RWPE2 (cell line): ENCODE results near the gene KCNQ2.

Experiments used
- ATAC-seq: fragments of 200-7000 bp; cut with Tn5 transposase; 3 replicates; pipeline ENCODE4 v1.9.1; 2021; ENCODE audit warnings: low read depth
- DNase-seq: peaks from one replicate; pipeline ENCODE4 v3.0.0-alpha.2; 2020; ENCODE audit warnings: low spot score
- H3K27ac ChIP-seq: fragments of 450-650 bp; 2 replicates; pipeline ENCODE4 v1.5.1; 2017; ENCODE audit warnings: mild to moderate bottlenecking; ENCODE audit not compliant: poor library complexity, severe bottlenecking
- H3K27me3 ChIP-seq: fragments of 250-450 bp; sonication (Bioruptor Pico); 2 replicates; pipeline ENCODE4 v1.5.1; 2021; ENCODE audit warnings: mild to moderate bottlenecking, moderate library complexity; ENCODE audit not compliant: insufficient read depth, poor library complexity, severe bottlenecking
- H3K36me3 ChIP-seq: fragments of 250-450 bp; sonication (Bioruptor Pico); 2 replicates; pipeline ENCODE4 v1.5.1; 2020; ENCODE audit warnings: low read depth, mild to moderate bottlenecking, moderate library complexity
- H3K4me1 ChIP-seq: fragments of 250-450 bp; sonication (Bioruptor Pico); 2 replicates; pipeline ENCODE4 v1.5.1; 2021; ENCODE audit warnings: mild to moderate bottlenecking, moderate library complexity; ENCODE audit not compliant: insufficient read depth, poor library complexity, severe bottlenecking
- H3K4me3 ChIP-seq: fragments of 250-450 bp; sonication (Bioruptor Pico); 2 replicates; pipeline ENCODE4 v1.5.1; 2021; ENCODE audit warnings: mild to moderate bottlenecking, moderate library complexity; ENCODE audit not compliant: severe bottlenecking
- H3K9me3 ChIP-seq: fragments of 250-450 bp; sonication (Bioruptor Pico); 2 replicates; pipeline ENCODE4 v1.5.1; 2021; ENCODE audit warnings: mild to moderate bottlenecking, moderate library complexity; ENCODE audit not compliant: severe bottlenecking
- TF ChIP-seq, protein P1 (sequence below): fragments of 450-650 bp; IDR thresholded peaks from one replicate; pipeline ENCODE4 v1.5.1; 2017; ENCODE audit warnings: mild to moderate bottlenecking, moderate library complexity; ENCODE audit not compliant: poor library complexity, severe bottlenecking

Gene KCNQ2

DNA sequence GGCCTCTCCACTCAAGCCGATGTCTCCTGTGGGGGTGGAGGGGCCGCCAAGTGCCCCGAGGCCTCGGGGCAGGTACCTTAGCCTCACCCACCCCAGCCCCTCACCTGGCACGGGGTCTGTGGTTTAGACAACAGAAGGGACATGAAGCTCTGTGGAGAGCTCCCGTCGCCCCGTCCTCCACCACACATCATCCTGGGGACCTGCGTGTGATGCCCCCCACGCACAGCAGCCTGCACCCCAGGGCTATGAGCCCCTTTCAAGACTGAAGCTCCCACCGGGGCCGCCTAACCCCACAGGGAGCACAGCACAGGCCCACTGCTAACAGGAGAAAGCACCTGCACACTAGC is 8.2 kb downstream of the KCNQ2 start:
- H3K27me3 ChIP-seq = peaks cover 88% of the 10 kb centered on the region
- no peak overlapping the region for H3K27ac ChIP-seq
- H3K4me3 ChIP-seq = no peak overlapping the region
- peak; percentile 83 for DNase-seq
- H3K4me1 ChIP-seq = no peaks in the 10 kb centered on the region
- TF ChIP-seq, protein P1, sequence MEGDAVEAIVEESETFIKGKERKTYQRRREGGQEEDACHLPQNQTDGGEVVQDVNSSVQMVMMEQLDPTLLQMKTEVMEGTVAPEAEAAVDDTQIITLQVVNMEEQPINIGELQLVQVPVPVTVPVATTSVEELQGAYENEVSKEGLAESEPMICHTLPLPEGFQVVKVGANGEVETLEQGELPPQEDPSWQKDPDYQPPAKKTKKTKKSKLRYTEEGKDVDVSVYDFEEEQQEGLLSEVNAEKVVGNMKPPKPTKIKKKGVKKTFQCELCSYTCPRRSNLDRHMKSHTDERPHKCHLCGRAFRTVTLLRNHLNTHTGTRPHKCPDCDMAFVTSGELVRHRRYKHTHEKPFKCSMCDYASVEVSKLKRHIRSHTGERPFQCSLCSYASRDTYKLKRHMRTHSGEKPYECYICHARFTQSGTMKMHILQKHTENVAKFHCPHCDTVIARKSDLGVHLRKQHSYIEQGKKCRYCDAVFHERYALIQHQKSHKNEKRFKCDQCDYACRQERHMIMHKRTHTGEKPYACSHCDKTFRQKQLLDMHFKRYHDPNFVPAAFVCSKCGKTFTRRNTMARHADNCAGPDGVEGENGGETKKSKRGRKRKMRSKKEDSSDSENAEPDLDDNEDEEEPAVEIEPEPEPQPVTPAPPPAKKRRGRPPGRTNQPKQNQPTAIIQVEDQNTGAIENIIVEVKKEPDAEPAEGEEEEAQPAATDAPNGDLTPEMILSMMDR = no peak
- ATAC-seq = no peak
- no peaks in the 10 kb centered on the region for H3K9me3 ChIP-seq
- H3K36me3 ChIP-seq = no peaks in the 10 kb centered on the region

DNA sequence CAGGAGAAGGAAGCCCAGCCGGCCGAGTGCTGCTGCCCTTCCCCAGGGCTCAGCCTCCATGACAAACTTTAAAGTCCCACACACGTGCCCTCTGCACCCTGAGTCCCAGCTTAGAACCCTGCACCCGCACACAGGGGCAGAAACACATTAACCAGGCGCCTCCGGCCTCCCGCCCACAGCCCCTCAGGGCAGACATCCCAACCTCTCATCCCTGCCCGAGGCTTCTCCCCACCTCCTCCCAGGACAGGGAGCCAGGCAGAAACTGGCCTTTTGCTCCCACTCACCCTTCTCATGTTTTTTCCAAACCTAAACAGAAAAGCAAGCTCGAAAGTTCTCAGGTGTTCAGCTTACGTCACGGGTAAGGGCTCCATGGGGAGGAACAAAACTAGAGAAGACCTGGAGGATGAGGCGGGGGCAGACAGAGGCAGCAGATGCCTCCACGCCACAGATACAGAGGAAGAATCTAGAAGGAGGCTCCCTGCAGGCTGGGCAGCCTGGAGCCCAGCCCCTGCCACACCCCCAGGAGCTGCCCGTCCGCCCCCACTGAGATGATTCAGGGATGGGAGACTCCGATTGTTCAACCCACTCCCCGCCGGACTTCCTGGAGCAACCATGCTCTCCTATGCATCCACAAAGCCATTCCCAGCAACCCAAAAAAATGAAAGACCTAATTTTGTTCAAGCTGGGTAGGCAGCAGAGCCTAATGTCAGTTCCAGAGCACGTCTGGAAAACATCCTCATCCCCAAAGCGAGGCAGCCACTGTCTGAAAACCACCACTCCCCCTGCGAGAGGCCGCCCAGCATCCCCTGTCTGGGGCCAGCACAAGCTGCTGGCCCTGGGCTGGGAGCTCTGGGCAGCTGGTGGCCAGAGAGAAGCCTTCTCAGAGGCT is 8.8 kb downstream of the KCNQ2 start:
- TF ChIP-seq, protein P1 = no peak
- DNase-seq (peak; percentile 85), ATAC-seq (peak; percentile 59)
- no peaks in the 10 kb centered on the region for H3K36me3 ChIP-seq
- H3K4me1 ChIP-seq = no peaks in the 10 kb centered on the region
- H3K9me3 ChIP-seq = no peaks in the 10 kb centered on the region
- peaks cover 82% of the 10 kb centered on the region for H3K27me3 ChIP-seq
- no peak overlapping the region for H3K27ac ChIP-seq
- H3K4me3 ChIP-seq = no peak overlapping the region

GRCh38 chr20:63462244-63462643 is 10.2 kb downstream of the KCNQ2 start:
- ATAC-seq = no peak
- peaks cover 8% of the 10 kb centered on the region for H3K4me1 ChIP-seq
- H3K27me3 ChIP-seq = peaks cover 68% of the 10 kb centered on the region
- no peak overlapping the region for H3K4me3 ChIP-seq
- TF ChIP-seq, protein P1 = no peak
- no peaks in the 10 kb centered on the region for H3K9me3 ChIP-seq
- H3K36me3 ChIP-seq = no peaks in the 10 kb centered on the region
- H3K27ac ChIP-seq = no peak overlapping the region
- DNase-seq = no peak

DNA sequence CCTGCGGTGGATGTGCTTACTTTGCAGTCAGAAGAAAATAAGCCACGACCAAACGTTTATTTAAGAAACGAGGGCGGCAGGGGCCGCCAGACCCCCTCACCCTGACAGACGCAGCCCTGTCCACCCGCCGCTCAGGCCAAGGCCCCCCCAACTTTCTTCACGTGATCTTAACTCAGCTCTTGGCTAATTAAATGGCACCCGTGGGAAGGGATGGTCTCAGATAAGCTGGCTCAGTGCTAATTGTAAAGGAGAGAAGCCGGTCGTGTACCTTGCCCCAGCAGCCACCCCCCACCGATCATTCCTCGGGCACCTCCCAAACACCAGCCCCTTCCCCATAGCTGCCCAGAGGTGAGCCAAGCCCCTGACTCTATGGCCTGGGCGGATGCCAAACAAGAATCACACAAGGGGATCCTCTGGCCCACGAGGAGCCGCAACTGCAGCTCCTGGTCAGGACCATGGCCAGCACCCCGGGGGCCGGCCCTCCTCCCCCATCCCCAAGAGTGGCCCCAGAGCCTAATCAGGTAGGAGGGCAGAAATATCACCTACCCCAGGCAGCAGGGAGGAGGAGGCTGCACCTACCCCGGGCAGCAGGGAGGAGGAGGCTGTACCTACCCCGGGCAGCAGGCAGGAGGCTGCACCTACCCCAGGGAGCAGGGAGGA is 11.2 kb downstream of the KCNQ2 start:
- Histone ChIP-seq H3K9me3 (no peaks in the 10 kb centered on the region), H3K27ac (no peak overlapping the region), H3K4me3 (no peak overlapping the region), H3K4me1 (peaks cover 8% of the 10 kb centered on the region), H3K36me3 (no peaks in the 10 kb centered on the region), H3K27me3 (peaks cover 58% of the 10 kb centered on the region)
- ATAC-seq = no peak
- peak; percentile 85 for DNase-seq
- TF ChIP-seq, protein P1 = no peak

GRCh38 chr20:63459070-63459380 is 13.4 kb downstream of the KCNQ2 start:
- Histone ChIP-seq H3K4me1 (peaks cover 11% of the 10 kb centered on the region), H3K36me3 (no peaks in the 10 kb centered on the region), H3K27me3 (peaks cover 36% of the 10 kb centered on the region), H3K27ac (no peak overlapping the region), H3K4me3 (no peak overlapping the region), H3K9me3 (no peaks in the 10 kb centered on the region)
- DNase-seq = peak; percentile 87
- no peak for ATAC-seq
- TF ChIP-seq, protein P1 = no peak
